GM12872 (cell line): Measurements from ENCODE around the gene TRIO.

ENCODE experiments used
- TF ChIP-seq, protein P1 (sequence below): IDR thresholded peaks from 3 replicates; pipeline ENCODE4 v1.5.1; 2011; ENCODE audit warnings: low read depth, mild to moderate bottlenecking, low read length, moderate library complexity; ENCODE audit not compliant: insufficient read depth

The TRIO gene

DNA sequence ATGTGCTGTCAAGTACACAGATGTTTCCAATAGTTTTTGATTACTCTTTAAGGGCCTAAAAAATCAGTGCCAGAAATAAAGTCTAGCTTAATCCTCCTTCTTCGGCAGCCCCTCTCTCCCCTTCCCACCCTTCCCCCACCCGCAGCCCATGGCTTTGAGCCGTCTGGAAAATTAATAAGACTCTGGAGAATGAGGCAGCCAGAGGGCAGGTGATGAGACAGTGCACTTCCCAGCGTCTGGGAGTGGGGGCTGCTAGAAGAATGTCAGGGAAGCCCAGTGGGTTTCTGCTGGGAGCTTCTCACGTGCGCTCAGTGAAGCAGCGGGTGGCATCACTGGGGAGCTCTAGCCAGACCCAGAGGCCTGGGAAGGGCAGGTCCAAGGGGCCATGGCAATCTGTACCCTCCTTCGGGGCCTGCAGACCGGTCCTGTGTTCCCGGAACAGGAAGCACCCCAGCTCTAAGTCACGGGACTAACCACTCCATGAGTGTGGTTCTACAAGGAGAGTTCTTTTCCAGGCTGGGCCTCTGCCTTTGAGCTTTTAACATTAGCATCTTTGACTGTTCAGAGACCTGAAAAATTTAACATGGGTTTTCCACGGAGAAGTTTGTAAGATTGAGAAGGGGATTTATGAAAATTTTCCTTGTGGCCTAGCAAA lies 273.6 kb downstream of the TRIO start:
- TF ChIP-seq, protein P1, sequence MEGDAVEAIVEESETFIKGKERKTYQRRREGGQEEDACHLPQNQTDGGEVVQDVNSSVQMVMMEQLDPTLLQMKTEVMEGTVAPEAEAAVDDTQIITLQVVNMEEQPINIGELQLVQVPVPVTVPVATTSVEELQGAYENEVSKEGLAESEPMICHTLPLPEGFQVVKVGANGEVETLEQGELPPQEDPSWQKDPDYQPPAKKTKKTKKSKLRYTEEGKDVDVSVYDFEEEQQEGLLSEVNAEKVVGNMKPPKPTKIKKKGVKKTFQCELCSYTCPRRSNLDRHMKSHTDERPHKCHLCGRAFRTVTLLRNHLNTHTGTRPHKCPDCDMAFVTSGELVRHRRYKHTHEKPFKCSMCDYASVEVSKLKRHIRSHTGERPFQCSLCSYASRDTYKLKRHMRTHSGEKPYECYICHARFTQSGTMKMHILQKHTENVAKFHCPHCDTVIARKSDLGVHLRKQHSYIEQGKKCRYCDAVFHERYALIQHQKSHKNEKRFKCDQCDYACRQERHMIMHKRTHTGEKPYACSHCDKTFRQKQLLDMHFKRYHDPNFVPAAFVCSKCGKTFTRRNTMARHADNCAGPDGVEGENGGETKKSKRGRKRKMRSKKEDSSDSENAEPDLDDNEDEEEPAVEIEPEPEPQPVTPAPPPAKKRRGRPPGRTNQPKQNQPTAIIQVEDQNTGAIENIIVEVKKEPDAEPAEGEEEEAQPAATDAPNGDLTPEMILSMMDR = no peak

DNA sequence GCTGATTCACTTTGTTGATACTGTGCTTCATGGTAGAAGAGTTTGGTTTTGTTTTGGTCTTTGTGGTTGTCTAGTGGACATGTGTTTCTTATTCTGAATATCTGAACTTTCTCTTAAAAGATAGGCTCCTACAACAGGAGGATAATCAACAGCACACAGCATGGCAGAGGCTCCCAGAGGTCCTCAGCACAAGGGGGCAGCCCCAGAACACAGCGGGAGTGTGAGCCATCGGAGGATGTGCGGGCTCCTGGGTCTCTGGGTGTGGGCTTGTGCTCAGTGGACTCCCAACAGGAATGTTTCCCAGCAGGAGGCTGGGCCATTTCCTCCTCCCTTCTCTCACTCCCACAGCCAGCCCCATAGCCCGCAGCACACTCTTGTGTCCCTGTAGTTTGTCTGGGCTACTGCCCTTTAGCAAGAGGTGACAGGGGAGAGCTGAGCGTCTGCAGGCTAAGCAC lies 274.2 kb downstream of the TRIO start:
- TF ChIP-seq, protein P1 = no peak

DNA sequence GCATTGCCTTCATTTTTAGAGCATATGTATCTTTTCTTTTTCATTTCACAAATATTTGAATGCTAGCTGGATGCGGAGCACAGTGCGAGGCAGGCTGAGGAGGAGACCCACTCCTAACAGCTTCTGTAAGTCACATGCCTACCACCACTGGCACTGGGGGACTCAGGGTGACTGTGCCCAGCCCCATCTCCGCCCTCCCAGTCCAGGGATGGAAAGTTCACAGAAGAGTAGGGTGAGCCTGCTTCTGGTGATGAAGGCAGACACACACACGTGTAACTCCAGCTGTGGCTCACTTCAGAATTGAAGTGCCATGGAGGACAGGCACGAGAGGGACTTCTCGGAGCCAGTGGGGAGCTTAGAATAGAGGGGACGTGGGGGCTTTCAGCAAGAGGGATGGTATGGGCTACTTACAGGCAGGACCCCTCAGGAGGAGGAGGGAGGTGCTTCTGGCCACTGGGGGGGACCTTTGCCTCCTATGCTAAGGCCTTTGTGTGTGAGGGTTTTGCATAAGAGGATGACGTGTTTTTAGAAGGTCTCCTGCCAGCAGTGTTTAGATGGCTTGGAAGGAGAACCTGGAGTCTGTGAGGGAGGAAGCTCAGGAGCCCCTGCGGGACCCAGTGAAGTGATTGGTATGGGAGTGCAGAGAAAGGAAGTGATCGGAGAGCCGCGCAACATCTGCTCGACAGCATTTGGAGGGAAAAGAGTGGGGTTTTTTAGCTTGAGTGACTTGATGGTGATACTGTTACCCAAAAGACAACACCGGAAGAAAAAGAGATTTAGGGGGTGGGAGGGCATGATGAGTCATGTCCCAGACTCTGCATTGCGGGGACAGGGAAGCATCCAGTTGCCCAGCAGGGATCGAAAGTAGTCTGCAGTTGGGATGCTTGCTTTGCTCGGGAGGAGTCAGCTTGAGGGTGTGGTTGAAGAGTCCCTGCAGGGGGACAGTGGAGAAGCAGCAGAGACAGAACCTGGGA lies 274.9 kb downstream of the TRIO start:
- TF ChIP-seq, protein P1 = no peak

DNA sequence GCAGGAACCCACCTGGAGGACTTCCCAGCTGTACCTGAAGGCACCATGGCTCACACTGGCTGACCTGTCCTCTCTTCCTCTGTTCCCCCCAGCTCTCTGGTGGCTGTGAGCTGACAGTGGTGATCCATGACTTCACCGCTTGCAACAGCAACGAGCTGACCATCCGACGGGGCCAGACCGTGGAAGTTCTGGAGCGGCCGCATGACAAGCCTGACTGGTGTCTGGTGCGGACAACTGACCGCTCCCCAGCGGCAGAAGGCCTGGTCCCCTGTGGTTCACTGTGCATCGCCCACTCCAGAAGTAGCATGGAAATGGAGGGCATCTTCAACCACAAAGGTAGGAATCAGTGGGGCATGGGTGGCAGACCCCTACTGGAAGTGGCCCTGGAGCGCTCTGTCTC lies 276.5 kb downstream of the TRIO start:
- TF ChIP-seq, protein P1 = no peak

DNA sequence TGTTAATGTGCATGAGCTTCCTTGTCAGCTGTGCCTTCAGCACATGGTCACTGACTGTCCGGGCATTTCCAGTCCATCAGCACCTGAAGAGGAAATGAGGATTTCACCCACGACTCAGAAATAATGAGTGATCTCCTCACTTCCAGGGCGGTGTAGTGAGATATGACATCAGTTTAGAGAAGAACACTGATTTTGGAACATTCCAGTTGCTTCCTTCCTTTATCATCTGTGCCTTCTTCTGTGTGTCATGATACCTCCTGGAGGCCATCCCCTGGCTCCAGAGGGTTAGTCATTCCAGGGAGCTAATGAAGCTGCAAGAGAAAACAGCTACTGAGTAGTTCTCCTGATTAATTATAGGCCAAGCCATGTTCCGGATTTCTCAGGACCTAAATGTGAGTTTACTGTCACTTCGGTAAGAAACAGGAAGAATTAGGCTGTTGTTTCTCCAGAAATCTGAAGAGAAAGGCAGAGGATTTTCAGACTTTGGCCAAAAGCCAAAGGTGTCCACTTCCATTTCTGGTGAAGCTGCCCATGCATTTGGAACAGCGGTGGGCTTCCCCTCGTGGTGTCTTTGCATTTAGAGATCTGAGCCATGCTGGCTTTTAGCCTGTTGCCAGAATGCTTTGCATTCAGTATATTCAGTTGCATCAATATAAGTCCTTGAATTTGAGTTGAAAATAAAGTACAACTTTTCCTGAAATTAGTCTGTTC lies 277.1 kb downstream of the TRIO start:
- TF ChIP-seq, protein P1 = no peak

DNA sequence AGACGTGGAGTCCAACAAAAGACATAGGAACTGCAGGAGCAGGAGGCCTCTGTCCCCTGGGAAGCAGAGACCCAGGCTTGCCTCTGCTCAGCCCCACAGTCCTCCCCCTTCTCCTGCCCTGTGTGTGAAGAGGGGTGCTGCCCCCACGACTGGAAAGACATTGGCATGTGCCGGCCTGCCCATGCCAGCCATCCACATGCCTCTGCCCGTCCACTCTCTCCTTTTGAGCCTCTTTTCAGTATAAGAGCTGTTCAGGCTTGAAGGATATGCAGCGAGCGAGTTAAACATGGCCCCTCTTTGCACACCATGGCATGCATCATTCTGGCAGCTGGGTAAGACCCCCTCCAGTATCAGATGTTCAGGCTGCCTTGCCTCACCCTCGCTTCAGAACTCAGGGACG lies 278.7 kb downstream of the TRIO start:
- TF ChIP-seq, protein P1 = no peak
